Mesendoderm (in vitro differentiated cells): ENCODE data around the gene DBP.

ENCODE experiments used
- DNase-seq: peaks from one replicate; pipeline ENCODE4 v3.0.0; 2013
- H2AK5ac ChIP-seq: 2 replicates; pipeline ENCODE4 v1.6.1; 2013; ENCODE audit warnings: low read length, inconsistent platforms
- H2BK120ac ChIP-seq: 2 replicates; pipeline ENCODE4 v1.6.1; 2013; ENCODE audit warnings: low read depth, mild to moderate bottlenecking, low read length, moderate library complexity, mixed read lengths
- H2BK15ac ChIP-seq: replicated peaks from 2 replicates; pipeline ENCODE4 v1.6.1; 2013; ENCODE audit warnings: low read depth, mild to moderate bottlenecking, moderate library complexity
- H2BK5ac ChIP-seq: 2 replicates; pipeline ENCODE4 v1.6.1; 2013; ENCODE audit warnings: low read length, inconsistent platforms
- H3K18ac ChIP-seq: 2 replicates; pipeline ENCODE4 v1.6.1; 2013; ENCODE audit warnings: mild to moderate bottlenecking, low read length, mixed read lengths
- H3K23ac ChIP-seq: one replicate; pipeline ENCODE4 v1.6.1; 2013; ENCODE audit warnings: low read length
- H3K27ac ChIP-seq: 2 replicates; pipeline ENCODE4 v1.5.1; 2013; ENCODE audit warnings: low read depth, mild to moderate bottlenecking, inconsistent platforms, low read length, moderate library complexity
- H3K27me3 ChIP-seq: 2 replicates; pipeline ENCODE4 v1.6.1; 2013; ENCODE audit warnings: low read length, control low read depth, mild to moderate bottlenecking, inconsistent platforms; ENCODE audit not compliant: insufficient read depth, poor library complexity
- H3K36me3 ChIP-seq: 2 replicates; pipeline ENCODE4 v1.6.1; 2013; ENCODE audit warnings: low read length, inconsistent platforms; ENCODE audit not compliant: control insufficient read depth, insufficient read depth
- H3K4ac ChIP-seq: one replicate; pipeline ENCODE4 v1.6.1; 2013; ENCODE audit warnings: low read depth, mild to moderate bottlenecking, low read length, moderate library complexity
- H3K4me1 ChIP-seq: 2 replicates; pipeline ENCODE4 v1.6.1; 2013; ENCODE audit warnings: low read depth, low read length, inconsistent platforms; ENCODE audit not compliant: control insufficient read depth
- H3K4me2 ChIP-seq: 2 replicates; pipeline ENCODE4 v1.6.1; 2013; ENCODE audit warnings: low read length
- H3K4me3 ChIP-seq: 2 replicates; pipeline ENCODE4 v1.5.1; 2013; ENCODE audit warnings: mild to moderate bottlenecking, low read length
- H3K56ac ChIP-seq: one replicate; pipeline ENCODE4 v1.6.1; 2013; ENCODE audit warnings: low read length
- H3K79me1 ChIP-seq: 2 replicates; pipeline ENCODE4 v1.6.1; 2013; ENCODE audit warnings: low read length, inconsistent platforms
- H3K79me2 ChIP-seq: 2 replicates; pipeline ENCODE4 v1.6.1; 2013; ENCODE audit warnings: mild to moderate bottlenecking, low read length; ENCODE audit not compliant: control insufficient read depth, insufficient read depth
- H3K9ac ChIP-seq: 2 replicates; pipeline ENCODE4 v1.6.1; 2013; ENCODE audit warnings: low read length, inconsistent platforms
- H4K5ac ChIP-seq: one replicate; pipeline ENCODE4 v1.6.1; 2013; ENCODE audit warnings: low read length
- H4K8ac ChIP-seq: one replicate; pipeline ENCODE4 v1.6.1; 2013; ENCODE audit warnings: low read depth, mild to moderate bottlenecking, control low read depth, low read length, moderate library complexity
- WGBS: extraction: QIAGEN DNeasy Blood & Tissue Kit; methylation state at CpG from one replicate; pipeline ENCODE4 v1.1.7; 2013; ENCODE audit warnings: low lambda C conversion rate, missing lambda C conversion rate; ENCODE audit not compliant: insufficient coverage; ENCODE audit errors: extremely low coverage; 5-methylcytosine and 5-hydroxymethylcytosine counted together

The DBP gene

GRCh38 chr19:48644355-48644754, 7.2 kb upstream of the DBP start:
- Histone ChIP-seq H4K5ac (no peak overlapping the region), H3K56ac (no peak overlapping the region), H3K79me2 (no peaks in the 10 kb centered on the region), H3K4ac (no peak overlapping the region), H3K27me3 (no peaks in the 10 kb centered on the region), H2BK15ac (no peak overlapping the region), H2AK5ac (no peak overlapping the region), H3K4me3 (no peak overlapping the region), H3K27ac (no peak overlapping the region), H3K4me2 (no peak overlapping the region), H3K4me1 (no peaks in the 10 kb centered on the region), H3K79me1 (no peaks in the 10 kb centered on the region), H3K9ac (peak overlapping the region; percentile 22), H3K23ac (no peak overlapping the region), H2BK5ac (no peak overlapping the region), H4K8ac (no peak overlapping the region), H2BK120ac (no peak overlapping the region), H3K36me3 (no peaks in the 10 kb centered on the region), H3K18ac (no peak overlapping the region)
- no CpG with 5 or more reads among the region's 4 CpGs for WGBS
- DNase-seq = no peak

- no peak overlapping the region for H3K4me3 ChIP-seq
- no peak overlapping the region for H3K23ac ChIP-seq
- no peaks in the 10 kb centered on the region for H3K36me3 ChIP-seq
- H4K8ac ChIP-seq = no peak overlapping the region
- no peak overlapping the region for H2AK5ac ChIP-seq
- H3K79me1 ChIP-seq = no peaks in the 10 kb centered on the region
- peaks cover 4% of the 10 kb centered on the region for H3K4me1 ChIP-seq
- no peak overlapping the region for H3K27ac ChIP-seq
- H3K18ac ChIP-seq = no peak overlapping the region
- H4K5ac ChIP-seq = no peak overlapping the region
- WGBS = no CpG with 5 or more reads among the region's 5 CpGs
- no peaks in the 10 kb centered on the region for H3K27me3 ChIP-seq
- H2BK15ac ChIP-seq = no peak overlapping the region
- no peaks in the 10 kb centered on the region for H3K79me2 ChIP-seq
- H3K4me2 ChIP-seq = no peak overlapping the region
- no peak overlapping the region for H3K9ac ChIP-seq
- no peak overlapping the region for H2BK120ac ChIP-seq
- H3K4ac ChIP-seq = no peak overlapping the region
- no peak overlapping the region for H2BK5ac ChIP-seq
- no peak overlapping the region for H3K56ac ChIP-seq
- DNase-seq = no peak
Observed at GRCh38 chr19:48642862-48643261, 5.7 kb upstream of the DBP start.

GRCh38 chr19:48641850-48642249, 4.7 kb upstream of the DBP start:
- H4K5ac ChIP-seq = no peak overlapping the region
- no peaks in the 10 kb centered on the region for H3K79me1 ChIP-seq
- no peak overlapping the region for H3K4me2 ChIP-seq
- no peak overlapping the region for H3K56ac ChIP-seq
- H2BK5ac ChIP-seq = no peak overlapping the region
- H2AK5ac ChIP-seq = no peak overlapping the region
- H3K4ac ChIP-seq = no peak overlapping the region
- no peak overlapping the region for H3K9ac ChIP-seq
- no peak overlapping the region for H3K18ac ChIP-seq
- no CpG with 5 or more reads among the region's 2 CpGs for WGBS
- H3K27me3 ChIP-seq = no peaks in the 10 kb centered on the region
- no peak overlapping the region for H4K8ac ChIP-seq
- H2BK15ac ChIP-seq = no peak overlapping the region
- H3K23ac ChIP-seq = no peak overlapping the region
- H3K4me3 ChIP-seq = no peak overlapping the region
- H3K27ac ChIP-seq = no peak overlapping the region
- H3K79me2 ChIP-seq = no peaks in the 10 kb centered on the region
- no peaks in the 10 kb centered on the region for H3K36me3 ChIP-seq
- no peak overlapping the region for H2BK120ac ChIP-seq
- no peak for DNase-seq
- H3K4me1 ChIP-seq = peaks cover 4% of the 10 kb centered on the region

- Histone ChIP-seq H3K18ac (no peak overlapping the region), H3K4me3 (no peak overlapping the region), H3K56ac (no peak overlapping the region), H3K36me3 (no peaks in the 10 kb centered on the region), H2BK120ac (no peak overlapping the region), H3K79me2 (no peaks in the 10 kb centered on the region), H2BK15ac (no peak overlapping the region), H2BK5ac (no peak overlapping the region), H4K5ac (no peak overlapping the region), H3K4me2 (no peak overlapping the region), H4K8ac (no peak overlapping the region), H3K27me3 (peaks cover 9% of the 10 kb centered on the region), H3K4ac (no peak overlapping the region), H2AK5ac (no peak overlapping the region), H3K9ac (no peak overlapping the region), H3K4me1 (peaks cover 7% of the 10 kb centered on the region), H3K79me1 (no peaks in the 10 kb centered on the region), H3K23ac (no peak overlapping the region), H3K27ac (no peak overlapping the region)
- WGBS = no CpG with 5 or more reads among the region's 33 CpGs
- DNase-seq = no peak
Observed at GRCh38 chr19:48639483-48640375, 2.5 kb upstream of the DBP start.

- no peak overlapping the region for H2BK120ac ChIP-seq
- H3K9ac ChIP-seq = no peak overlapping the region
- H4K8ac ChIP-seq = no peak overlapping the region
- H3K4me1 ChIP-seq = peaks cover 10% of the 10 kb centered on the region
- H3K79me1 ChIP-seq = no peaks in the 10 kb centered on the region
- H2BK5ac ChIP-seq = no peak overlapping the region
- WGBS = no CpG with 5 or more reads among the region's 16 CpGs
- H4K5ac ChIP-seq = peak overlapping the region; percentile 71
- no peak overlapping the region for H2BK15ac ChIP-seq
- no peaks in the 10 kb centered on the region for H3K36me3 ChIP-seq
- no peaks in the 10 kb centered on the region for H3K79me2 ChIP-seq
- H3K4me2 ChIP-seq = no peak overlapping the region
- DNase-seq = no peak
- H3K18ac ChIP-seq = no peak overlapping the region
- no peak overlapping the region for H3K27ac ChIP-seq
- no peak overlapping the region for H3K23ac ChIP-seq
- H3K56ac ChIP-seq = peak overlapping the region; percentile 64
- H3K4ac ChIP-seq = no peak overlapping the region
- H2AK5ac ChIP-seq = peak overlapping the region; percentile 93
- H3K27me3 ChIP-seq = peaks cover 9% of the 10 kb centered on the region
- no peak overlapping the region for H3K4me3 ChIP-seq
Observed at GRCh38 chr19:48638831-48639381, 1.7 kb upstream of the DBP start.
